GM12801 (cell line): ENCODE measurements around the gene SLC13A3.

ENCODE experiments used
- TF ChIP-seq, protein P1 (sequence below): IDR thresholded peaks from one replicate; pipeline ENCODE4 v1.5.1; 2011; ENCODE audit warnings: control low read depth; ENCODE audit not compliant: insufficient read length; ENCODE audit errors: extremely low read depth

The SLC13A3 gene

DNA sequence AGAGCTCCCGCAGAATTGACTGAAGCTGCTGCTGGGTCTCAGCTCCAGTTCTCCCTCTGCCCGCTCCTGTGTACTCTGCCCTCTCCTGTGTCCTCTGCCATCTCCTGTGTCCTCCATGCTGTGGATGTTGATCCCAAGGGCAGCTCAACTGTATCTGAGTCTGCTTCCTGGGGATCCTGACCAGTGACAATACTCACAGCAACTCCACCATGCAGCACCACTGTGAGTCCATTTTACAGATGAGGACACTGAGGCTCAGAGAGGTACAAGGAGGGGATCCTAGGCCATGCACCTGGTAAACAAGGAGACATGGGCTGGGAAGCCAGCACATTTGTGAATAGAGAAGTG lies 29.4 kb upstream of the SLC13A3 start:
- TF ChIP-seq, protein P1, sequence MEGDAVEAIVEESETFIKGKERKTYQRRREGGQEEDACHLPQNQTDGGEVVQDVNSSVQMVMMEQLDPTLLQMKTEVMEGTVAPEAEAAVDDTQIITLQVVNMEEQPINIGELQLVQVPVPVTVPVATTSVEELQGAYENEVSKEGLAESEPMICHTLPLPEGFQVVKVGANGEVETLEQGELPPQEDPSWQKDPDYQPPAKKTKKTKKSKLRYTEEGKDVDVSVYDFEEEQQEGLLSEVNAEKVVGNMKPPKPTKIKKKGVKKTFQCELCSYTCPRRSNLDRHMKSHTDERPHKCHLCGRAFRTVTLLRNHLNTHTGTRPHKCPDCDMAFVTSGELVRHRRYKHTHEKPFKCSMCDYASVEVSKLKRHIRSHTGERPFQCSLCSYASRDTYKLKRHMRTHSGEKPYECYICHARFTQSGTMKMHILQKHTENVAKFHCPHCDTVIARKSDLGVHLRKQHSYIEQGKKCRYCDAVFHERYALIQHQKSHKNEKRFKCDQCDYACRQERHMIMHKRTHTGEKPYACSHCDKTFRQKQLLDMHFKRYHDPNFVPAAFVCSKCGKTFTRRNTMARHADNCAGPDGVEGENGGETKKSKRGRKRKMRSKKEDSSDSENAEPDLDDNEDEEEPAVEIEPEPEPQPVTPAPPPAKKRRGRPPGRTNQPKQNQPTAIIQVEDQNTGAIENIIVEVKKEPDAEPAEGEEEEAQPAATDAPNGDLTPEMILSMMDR, result no peak

DNA sequence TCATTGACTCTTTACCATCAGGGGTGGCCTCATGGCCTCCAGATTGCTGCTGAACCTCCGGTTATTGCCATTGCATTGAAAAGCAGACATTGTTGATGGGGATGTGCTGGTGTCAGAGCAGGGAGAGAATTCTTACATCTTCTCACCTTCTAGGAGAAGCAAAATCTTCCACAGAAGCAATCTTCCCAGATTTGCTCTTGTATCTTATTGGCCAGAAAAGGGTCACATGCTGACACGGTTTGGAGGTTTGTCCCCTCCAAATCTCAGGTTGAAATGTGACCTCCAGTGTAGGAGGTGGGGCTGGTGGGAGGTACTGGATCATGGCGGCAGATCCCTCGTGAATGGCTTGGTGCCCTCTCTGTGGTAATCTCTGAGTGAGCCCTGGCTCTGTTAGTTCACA lies 27.3 kb upstream of the SLC13A3 start:
- TF ChIP-seq, protein P1, result no peak

DNA sequence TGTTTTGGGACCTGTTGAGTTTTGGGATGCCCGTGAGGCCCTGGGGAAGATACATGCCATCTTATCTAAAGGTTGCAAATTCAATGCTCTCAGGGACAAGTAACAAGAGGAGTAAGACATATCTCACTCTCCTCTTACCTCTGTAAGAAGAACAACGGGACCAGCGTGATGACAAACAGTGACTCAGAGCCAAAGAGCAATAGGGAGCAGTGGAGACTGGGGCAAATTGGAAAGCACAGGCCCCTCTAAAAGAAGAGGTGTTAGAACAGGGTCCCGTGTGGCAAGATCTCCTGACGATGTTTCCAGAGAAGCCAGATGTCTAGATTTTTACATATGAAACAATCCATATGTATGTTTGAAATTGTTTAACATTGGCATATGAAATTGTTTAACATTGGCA lies 26.3 kb upstream of the SLC13A3 start:
- TF ChIP-seq, protein P1, result no peak

DNA sequence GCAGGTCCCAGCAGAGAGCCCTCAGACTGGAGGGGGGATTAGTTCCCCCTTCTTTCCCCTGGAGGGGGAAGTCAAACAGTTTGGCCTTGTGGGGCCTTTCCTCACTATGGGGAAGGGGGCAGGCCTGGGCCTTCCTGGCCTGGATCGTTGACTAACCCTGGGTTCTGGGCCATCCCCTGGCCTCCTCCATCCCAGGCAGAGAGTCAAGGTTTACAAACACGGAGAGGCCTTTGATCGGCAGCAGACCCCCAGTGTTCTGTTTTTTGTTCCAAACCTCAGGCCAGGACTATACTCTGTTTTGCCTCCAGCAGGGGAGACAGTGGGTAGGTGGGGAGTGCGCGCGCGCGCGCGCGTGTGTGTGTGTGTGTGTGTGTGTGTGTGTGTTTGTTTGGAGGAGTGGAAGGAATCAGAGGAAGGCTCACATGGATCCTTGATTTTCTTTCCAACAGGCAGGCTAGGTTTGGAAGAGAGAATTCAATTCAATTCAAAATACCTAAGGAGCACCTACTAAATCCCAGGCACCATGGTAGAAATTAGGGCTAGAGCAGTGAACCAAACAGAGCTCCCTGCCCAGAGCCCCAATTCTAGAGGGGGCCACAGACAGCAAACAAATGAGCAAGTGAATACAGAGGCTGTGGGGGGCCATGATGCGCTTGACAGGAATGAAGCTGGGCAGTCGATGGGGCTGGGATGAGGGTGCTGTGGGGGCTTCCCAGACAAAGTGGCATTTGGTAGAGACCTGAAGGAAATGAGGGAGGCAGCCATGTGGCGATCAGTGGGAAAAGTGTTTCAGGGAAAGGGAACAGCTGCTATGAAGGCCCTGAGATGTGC lies 23.2 kb upstream of the SLC13A3 start:
- TF ChIP-seq, protein P1, result no peak

DNA sequence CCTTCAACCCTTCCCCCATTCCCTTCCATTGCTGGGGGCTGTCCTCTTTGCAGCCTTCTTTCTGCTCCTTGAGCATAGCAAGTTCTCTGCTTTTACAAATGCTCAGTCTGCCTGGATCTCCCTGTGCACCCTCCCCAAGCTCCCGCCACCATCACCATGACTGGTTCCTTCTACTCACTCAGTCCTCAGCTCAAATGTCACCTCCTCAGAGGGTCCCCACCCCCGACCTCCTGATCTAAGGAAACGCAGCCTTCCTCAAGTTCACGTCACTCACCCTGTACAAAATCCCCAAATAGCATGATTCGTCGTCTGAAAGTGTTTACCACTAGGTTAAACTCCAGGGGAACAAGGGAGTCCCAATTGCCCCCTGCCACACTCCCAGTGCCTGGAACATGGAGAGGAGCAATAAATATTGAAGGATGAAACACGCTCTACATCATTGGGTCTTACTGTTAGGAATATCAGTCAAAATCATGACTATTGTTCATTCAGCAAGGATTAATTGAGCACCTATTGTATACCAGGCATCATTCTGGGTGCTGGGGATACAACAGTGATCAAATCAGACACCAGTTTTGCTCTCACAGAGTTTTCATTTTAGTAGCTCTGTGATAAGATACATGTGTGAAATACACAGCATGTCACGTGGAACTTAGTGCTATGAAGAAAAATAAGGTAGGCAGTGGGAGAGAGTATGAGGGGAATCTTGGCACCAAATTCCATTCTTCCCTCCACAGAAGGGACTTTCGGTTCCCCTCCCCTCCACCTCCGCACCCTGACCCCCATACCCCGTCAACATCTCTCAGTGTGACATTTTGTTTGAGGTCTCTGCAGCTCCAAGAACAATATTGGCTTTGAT lies 22.4 kb upstream of the SLC13A3 start:
- TF ChIP-seq, protein P1, result no peak

DNA sequence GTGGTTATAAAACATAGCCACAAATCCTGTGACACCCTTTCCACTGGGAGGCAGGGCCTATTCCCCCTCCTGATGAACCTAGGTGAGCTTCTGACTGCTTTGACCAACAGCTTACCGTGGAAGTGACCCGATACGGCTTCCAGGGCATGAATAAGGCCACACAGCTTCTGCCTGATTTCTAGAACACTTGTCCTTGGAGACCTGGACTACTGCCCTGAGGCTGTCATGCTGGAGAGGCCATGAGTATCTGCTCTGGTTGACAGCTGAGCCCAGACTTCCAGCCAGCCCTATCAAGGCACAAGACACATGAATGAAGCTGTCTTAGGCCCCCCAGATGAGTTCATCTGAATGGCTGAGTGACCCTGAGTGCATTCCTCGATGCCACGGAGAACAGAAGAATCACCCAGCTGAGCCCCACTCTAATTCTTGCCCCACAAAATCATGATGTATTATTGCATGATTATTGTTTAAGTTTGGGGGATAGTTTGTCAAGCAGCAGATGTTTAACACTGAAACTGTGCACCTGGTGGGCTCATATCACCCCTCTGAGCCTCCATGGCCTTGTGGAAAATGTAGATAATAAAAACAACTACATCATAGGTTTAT lies 21.4 kb upstream of the SLC13A3 start:
- TF ChIP-seq, protein P1, result no peak

DNA sequence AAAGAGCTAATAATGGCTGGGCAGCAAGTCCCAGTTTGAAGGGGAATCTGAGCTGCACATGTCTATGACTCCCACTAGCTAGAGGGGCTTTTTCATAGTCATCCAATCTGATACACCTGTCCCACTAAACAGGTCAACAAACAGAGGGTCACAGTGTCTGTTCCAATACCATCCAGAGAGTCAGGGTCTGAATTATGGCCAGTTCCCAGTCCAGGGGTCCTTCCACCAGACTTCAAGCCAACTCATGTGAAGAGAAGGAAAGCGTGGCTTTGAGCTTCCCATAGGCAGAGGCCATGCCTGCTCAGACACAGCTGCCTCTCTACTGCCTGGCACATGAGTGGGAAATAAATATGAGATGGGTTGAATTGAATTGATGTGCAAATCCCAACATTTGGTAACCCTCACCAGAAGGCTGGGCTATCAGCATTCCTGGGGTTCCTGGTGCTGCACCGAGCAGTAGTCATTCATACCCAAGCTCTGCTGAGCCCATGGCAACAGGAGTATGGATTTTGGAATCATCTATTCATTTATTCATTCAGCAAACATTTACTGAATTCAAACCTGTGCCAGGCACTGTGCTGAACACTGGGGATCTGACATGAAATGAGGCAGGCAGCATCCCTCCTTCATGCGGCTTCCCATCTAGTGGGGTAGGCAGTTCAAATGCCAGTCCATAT lies 20.7 kb upstream of the SLC13A3 start:
- TF ChIP-seq, protein P1, result no peak
